HG02981 (cell line): ENCODE measurements around the gene FCRL6.

Experiments used
- ATAC-seq: cut with Tn5 transposase; IDR thresholded peaks from one replicate; pipeline ENCODE4 v1.9.1; 2021; ENCODE audit warnings: mild to moderate bottlenecking, moderate library complexity; ENCODE audit not compliant: unreplicated experiment

The FCRL6 gene

GRCh38 chr1:159861218-159861617 is 59.1 kb downstream of the FCRL6 start:
- ATAC-seq = no peak

GRCh38 chr1:159862031-159862430 is 59.9 kb downstream of the FCRL6 start:
- ATAC-seq = no peak

DNA sequence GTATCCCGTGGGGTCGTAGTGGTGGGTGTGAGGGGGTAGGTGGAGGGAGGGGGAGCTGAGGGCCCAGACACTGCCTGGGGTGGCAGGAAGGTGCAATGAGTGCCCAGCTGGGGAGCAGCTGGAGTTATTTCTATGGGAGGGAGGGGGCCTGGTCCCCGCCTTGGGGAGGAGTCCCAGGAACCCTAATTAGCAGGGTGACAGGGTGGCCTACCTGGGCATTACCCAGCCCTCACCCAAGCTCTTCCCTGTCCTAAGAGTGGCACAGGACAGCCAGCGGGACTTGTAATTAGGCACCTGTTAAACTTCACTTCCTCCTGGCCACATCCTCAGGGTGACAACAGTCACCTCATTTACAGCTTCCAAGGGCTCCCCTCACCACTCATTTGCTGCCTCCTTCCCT is 60.4 kb downstream of the FCRL6 start, which contains the start of gene VSIG8:
VSIG8 (minus strand) TSS at position 101 of the 400 bp plus-strand sequence. CDS start 136 bp downstream, outside the sequence.
- ATAC-seq = no peak

GRCh38 chr1:159864262-159864661 is 62.1 kb downstream of the FCRL6 start:
- ATAC-seq = no peak
